Panc1 (cell line): ENCODE measurements around the gene THEM5. TPM values are rescaled to one million over a fixed set of nuclear protein-coding genes. Genes with fewer than 3 reads are reported as not detected.

Experiments used
- ATAC-seq: fragments of 200-7000 bp; cut with Tn5 transposase; 2 replicates; pipeline ENCODE4 v1.9.1; 2020; ENCODE audit warnings: mild to moderate bottlenecking, moderate library complexity
- BruUV-seq: library from RNA; stranded (reverse); fragments of 400-500 nt; replicated peaks from 2 replicates; lab custom pipeline; 2021; lab: Mats Ljungman, UMichigan
- CTCF ChIA-PET: fragments of 300-600 bp; sonication (Branson Sonifier 250); formaldehyde crosslinking; loops from one replicate; lab custom pipeline; 2022; ENCODE audit warnings: antibody characterized with exemption; lab: Charles Lee
- POLR2A ChIA-PET: fragments of 300-600 bp; sonication (Branson Sonifier 250); formaldehyde crosslinking; loops from one replicate; lab custom pipeline; 2022; ENCODE audit warnings: antibody characterized with exemption; lab: Charles Lee
- DNase-seq: peaks from one replicate; pipeline ENCODE4 v3.0.0-alpha.2; 2010; ENCODE audit warnings: low read depth, low spot score
- H3K27ac ChIP-seq: 2 replicates; pipeline ENCODE4 v1.5.1; 2011; ENCODE audit warnings: mild to moderate bottlenecking, low read length, inconsistent platforms
- H3K27me3 ChIP-seq: fragments of 200-500 bp; sonication (Bioruptor generic); 2 replicates; pipeline ENCODE4 v1.6.0; 2014; ENCODE audit warnings: low read length, inconsistent platforms; ENCODE audit not compliant: control insufficient read depth, insufficient read depth
- H3K36me3 ChIP-seq: fragments of 200-500 bp; sonication (Bioruptor generic); 2 replicates; pipeline ENCODE4 v1.5.1; 2014; ENCODE audit warnings: inconsistent platforms, mild to moderate bottlenecking, low read length, moderate library complexity; ENCODE audit not compliant: control insufficient read depth, insufficient read depth
- H3K4me1 ChIP-seq: 2 replicates; pipeline ENCODE4 v1.5.1; 2011; ENCODE audit warnings: inconsistent platforms, mild to moderate bottlenecking, low read length, moderate library complexity; ENCODE audit not compliant: control insufficient read depth, insufficient read depth
- H3K4me3 ChIP-seq, 2 experiments: 2 replicates each; pipeline ENCODE4 v1.5.1; 2011 to 2012; ENCODE audit warnings: low read depth in 2 of 2, low read length in 2 of 2, mild to moderate bottlenecking in 2 of 2, inconsistent platforms in 1 of 2, moderate library complexity in 1 of 2
- H3K9me3 ChIP-seq: fragments of 200-500 bp; sonication (Bioruptor generic); 2 replicates; pipeline ENCODE4 v1.5.1; 2014; ENCODE audit warnings: low read depth, mild to moderate bottlenecking, inconsistent platforms, low read length, moderate library complexity; ENCODE audit not compliant: control insufficient read depth, insufficient read depth
- POLR2AphosphoS5 ChIP-seq: IDR thresholded peaks from 2 replicates; pipeline ENCODE4 v1.6.1; 2012; ENCODE audit warnings: mild to moderate bottlenecking, low read depth, low read length, moderate library complexity
- REST ChIP-seq, 2 experiments: IDR thresholded peaks; 2 replicates each; pipeline ENCODE4 v1.6.1; 2011 to 2012; ENCODE audit warnings: low read depth in 2 of 2, control low read depth in 1 of 2, low read length in 1 of 2, mild to moderate bottlenecking in 1 of 2, moderate library complexity in 1 of 2; ENCODE audit not compliant: insufficient read depth in 1 of 2
- SIN3A ChIP-seq: IDR thresholded peaks from 2 replicates; pipeline ENCODE4 v1.6.1; 2012; ENCODE audit warnings: low read depth, mild to moderate bottlenecking, low read length, moderate library complexity, borderline replicate concordance; ENCODE audit not compliant: insufficient read depth
- TCF7L2 ChIP-seq: IDR thresholded peaks from 2 replicates; pipeline ENCODE4 v1.6.1; 2011; ENCODE audit warnings: mild to moderate bottlenecking, low read depth, low read length, inconsistent platforms
- in situ Hi-C: cut with HindIII; loops from 2 replicates; pipeline ENCODE4 v1.10.0; 2016; ENCODE audit warnings: low sequenced_read_pairs, low pct_unique_long_range_greater_than_20kb
- intact Hi-C: fragments of 100-400 bp; cut with micrococcal nuclease; formaldehyde crosslinking; loops from one replicate; pipeline ENCODE4 v1.10.0; 2022; ENCODE audit not compliant: unreplicated experiment
- total RNA-seq: library from RNA; stranded (reverse); gene quantifications from one replicate; pipeline ENCODE4 v1.2.1, GENCODE V29; 2021; ENCODE audit not compliant: unreplicated experiment
- TF ChIP-seq, protein P1 (sequence below): fragments of 450-650 bp; IDR thresholded peaks from 2 replicates; pipeline ENCODE4 v1.5.1; 2017; ENCODE audit warnings: mild to moderate bottlenecking

Gene THEM5
- total RNA-seq, 1 experiment from 2014 or later, result not detected

DNA sequence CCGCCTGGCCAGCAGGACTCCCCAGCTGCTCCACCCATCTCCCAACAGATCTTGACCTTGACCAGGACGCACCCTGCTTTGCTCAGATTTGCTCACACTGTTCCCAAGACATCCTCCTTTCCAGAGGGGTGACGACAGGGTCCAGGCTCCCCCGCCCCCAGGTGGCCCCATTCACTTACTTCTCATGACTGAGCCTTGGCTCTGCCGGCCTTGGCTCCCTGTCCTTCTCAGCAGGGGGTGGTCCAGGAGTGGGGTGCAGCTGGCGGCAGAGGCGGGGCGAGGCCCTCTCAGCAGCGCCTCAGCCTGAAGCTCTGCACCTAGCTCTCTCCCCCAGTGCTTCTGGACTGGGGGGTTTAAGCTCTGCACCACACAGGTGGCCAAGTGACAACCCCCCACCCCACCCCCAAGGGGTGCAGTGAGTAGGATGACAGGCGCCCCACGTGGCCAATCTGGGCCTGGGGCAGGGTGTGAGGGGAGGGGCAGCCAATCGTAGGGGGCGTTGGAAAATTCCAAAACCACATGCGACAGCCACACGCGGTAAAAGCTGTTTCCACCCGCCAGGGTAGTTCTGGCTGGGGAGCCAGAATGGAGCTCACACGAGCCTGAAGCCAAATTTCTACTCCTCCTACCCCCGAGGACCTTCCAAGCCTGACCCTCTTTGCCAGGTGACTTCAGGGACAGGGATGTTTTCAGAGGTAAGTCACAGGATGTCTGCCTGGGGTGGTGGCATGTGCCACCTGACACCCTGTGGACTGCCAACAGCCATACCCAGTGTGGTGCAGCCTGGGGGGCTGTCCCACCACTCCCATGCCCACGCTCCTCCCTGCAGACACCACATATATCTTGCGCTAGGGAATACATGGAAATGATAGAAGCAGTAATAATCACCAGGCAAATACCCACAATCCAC, 27.5 kb downstream of the THEM5 start:
- CTCF ChIA-PET, result no interaction called here
- no peak overlapping the region for H3K27ac ChIP-seq
- in situ Hi-C loops, result no loop called here
- BruUV-seq, result no TSS peak
- no peaks in the 10 kb centered on the region for H3K9me3 ChIP-seq
- DNase-seq (no peak), ATAC-seq (no peak; the same call in 1 of the 2 replicates)
- no peak overlapping the region for H3K4me3 ChIP-seq
- POLR2A ChIA-PET, result no interaction called here
- H3K36me3 ChIP-seq, result no peaks in the 10 kb centered on the region
- peaks cover 10% of the 10 kb centered on the region; the same call in 1 of the 2 replicates for H3K4me1 ChIP-seq
- intact Hi-C loops, result no loop called here
- no peaks in the 10 kb centered on the region for H3K27me3 ChIP-seq
- no peak for TF ChIP-seq TCF7L2
- TF ChIP-seq, protein P1, sequence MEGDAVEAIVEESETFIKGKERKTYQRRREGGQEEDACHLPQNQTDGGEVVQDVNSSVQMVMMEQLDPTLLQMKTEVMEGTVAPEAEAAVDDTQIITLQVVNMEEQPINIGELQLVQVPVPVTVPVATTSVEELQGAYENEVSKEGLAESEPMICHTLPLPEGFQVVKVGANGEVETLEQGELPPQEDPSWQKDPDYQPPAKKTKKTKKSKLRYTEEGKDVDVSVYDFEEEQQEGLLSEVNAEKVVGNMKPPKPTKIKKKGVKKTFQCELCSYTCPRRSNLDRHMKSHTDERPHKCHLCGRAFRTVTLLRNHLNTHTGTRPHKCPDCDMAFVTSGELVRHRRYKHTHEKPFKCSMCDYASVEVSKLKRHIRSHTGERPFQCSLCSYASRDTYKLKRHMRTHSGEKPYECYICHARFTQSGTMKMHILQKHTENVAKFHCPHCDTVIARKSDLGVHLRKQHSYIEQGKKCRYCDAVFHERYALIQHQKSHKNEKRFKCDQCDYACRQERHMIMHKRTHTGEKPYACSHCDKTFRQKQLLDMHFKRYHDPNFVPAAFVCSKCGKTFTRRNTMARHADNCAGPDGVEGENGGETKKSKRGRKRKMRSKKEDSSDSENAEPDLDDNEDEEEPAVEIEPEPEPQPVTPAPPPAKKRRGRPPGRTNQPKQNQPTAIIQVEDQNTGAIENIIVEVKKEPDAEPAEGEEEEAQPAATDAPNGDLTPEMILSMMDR, result no peak
- TF ChIP-seq SIN3A, result no peak
- no peak for TF ChIP-seq POLR2AphosphoS5
- no peak for TF ChIP-seq REST (IDR thresholded peaks at IDR 0.05; ENCODE audit: insufficient read depth in 1 of 2, low read depth in 2 of 2, low read length in 1 of 2)

GRCh38 chr1:151825204-151825603, 28.3 kb downstream of the THEM5 start:
- Histone ChIP-seq H3K27me3 (no peaks in the 10 kb centered on the region), H3K4me3 (no peak overlapping the region), H3K4me1 (peaks cover 10% of the 10 kb centered on the region; the same call in 1 of the 2 replicates), H3K36me3 (no peaks in the 10 kb centered on the region), H3K9me3 (no peaks in the 10 kb centered on the region), H3K27ac (no peak overlapping the region)
- DNase-seq, result no peak
- BruUV-seq, result no TSS peak
- POLR2A ChIA-PET, result no interaction called here
- intact Hi-C loops (no loop called here), in situ Hi-C loops (no loop called here)
- CTCF ChIA-PET, result no interaction called here
- no peak for ATAC-seq
- TF ChIP-seq SIN3A (no peak), REST (IDR thresholded peaks at IDR 0.05; ENCODE audit: insufficient read depth in 1 of 2, low read depth in 2 of 2, low read length in 1 of 2) (no peak), TCF7L2 (no peak), POLR2AphosphoS5 (no peak)
- TF ChIP-seq, protein P1, result no peak
